ENCODE measurements around the gene ADGRG3. TPM values are rescaled to one million over a fixed set of nuclear protein-coding genes. Genes with fewer than 3 reads are reported as not detected.

Gene ADGRG3
- total and polyA plus RNA-seq, 10 of the 15 experiments (the other 5 are each of a cell fraction or from before 2014, with no cell fraction given), result 0.10 to 0.11 (median 0.10) TPM; not detected in 7

DNA sequence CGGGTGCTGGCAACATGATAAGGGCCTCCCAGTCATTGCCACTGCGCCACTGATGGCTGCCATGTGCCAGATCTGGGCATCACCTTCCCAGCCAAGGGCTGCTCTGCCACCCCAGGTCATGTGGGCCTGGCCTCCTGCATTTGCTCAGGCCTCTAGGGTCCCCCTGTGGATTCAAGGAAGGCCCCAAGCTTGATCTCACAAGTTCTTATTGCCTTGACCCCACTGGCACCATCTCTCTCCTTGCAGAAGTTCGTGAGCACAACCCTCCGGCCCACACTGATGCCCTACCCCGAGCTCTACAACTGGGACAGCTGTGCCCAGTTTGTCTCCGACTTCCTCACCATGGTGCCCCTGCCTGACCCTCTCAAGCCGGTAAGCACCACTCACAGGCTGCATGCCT is 31.8 kb downstream of the ADGRG3 start:
- ATAC-seq (no peak), FAIRE-seq (no peak), DNase-seq (ENCODE audit: low read depth, low spot score) (no peak)
- POLR2A ChIA-PET, result no interaction called here
- H3K79me2 ChIP-seq (ENCODE audit: control insufficient read depth, insufficient read depth, low read length), result no peaks in the 10 kb centered on the region
- no peaks in the 10 kb centered on the region for H4K20me1 ChIP-seq (ENCODE audit: control insufficient read depth, insufficient read depth)
- no peak overlapping the region for H3K9ac ChIP-seq (ENCODE audit: control insufficient read depth, insufficient read depth, low read length)
- intact Hi-C loops (cut with micrococcal nuclease; ENCODE audit: unreplicated experiment) (no loop called here), in situ Hi-C loops (cut with MboI) (no loop called here)
- TF ChIP-seq RAD51 (IDR thresholded peaks at IDR 0.05) (no peak), RAD21 (IDR thresholded peaks at IDR 0.05; ENCODE audit: insufficient read depth, low read depth, low read length) (no peak), TCF7 (IDR thresholded peaks at IDR 0.05; ENCODE audit: borderline replicate concordance) (no peak), YY1 (IDR thresholded peaks at IDR 0.05; ENCODE audit: low read depth, low read length) (no peak), SPI1 (IDR thresholded peaks at IDR 0.05; ENCODE audit: borderline replicate concordance, insufficient read depth, low read depth, low read length) (no peak), ZNF384 (IDR thresholded peaks at IDR 0.05; ENCODE audit: borderline replicate concordance, low read depth, low read length) (no peak), ZNF207 (IDR thresholded peaks at IDR 0.05; ENCODE audit: borderline replicate concordance) (no peak), SREBF1 (IDR thresholded peaks at IDR 0.05; ENCODE audit: low read length) (no peak), KAT2A (conservative IDR thresholded peaks at IDR 0.05; ENCODE audit: control insufficient read depth, low read depth, low read length) (no peak), ZSCAN29 (IDR thresholded peaks at IDR 0.05) (no peak), RELA (IDR thresholded peaks at IDR 0.05; ENCODE audit: borderline replicate concordance, partially characterized antibody) (no peak), ZNF24 (IDR thresholded peaks at IDR 0.05) (no peak)
- TF ChIP-seq, protein P1, sequence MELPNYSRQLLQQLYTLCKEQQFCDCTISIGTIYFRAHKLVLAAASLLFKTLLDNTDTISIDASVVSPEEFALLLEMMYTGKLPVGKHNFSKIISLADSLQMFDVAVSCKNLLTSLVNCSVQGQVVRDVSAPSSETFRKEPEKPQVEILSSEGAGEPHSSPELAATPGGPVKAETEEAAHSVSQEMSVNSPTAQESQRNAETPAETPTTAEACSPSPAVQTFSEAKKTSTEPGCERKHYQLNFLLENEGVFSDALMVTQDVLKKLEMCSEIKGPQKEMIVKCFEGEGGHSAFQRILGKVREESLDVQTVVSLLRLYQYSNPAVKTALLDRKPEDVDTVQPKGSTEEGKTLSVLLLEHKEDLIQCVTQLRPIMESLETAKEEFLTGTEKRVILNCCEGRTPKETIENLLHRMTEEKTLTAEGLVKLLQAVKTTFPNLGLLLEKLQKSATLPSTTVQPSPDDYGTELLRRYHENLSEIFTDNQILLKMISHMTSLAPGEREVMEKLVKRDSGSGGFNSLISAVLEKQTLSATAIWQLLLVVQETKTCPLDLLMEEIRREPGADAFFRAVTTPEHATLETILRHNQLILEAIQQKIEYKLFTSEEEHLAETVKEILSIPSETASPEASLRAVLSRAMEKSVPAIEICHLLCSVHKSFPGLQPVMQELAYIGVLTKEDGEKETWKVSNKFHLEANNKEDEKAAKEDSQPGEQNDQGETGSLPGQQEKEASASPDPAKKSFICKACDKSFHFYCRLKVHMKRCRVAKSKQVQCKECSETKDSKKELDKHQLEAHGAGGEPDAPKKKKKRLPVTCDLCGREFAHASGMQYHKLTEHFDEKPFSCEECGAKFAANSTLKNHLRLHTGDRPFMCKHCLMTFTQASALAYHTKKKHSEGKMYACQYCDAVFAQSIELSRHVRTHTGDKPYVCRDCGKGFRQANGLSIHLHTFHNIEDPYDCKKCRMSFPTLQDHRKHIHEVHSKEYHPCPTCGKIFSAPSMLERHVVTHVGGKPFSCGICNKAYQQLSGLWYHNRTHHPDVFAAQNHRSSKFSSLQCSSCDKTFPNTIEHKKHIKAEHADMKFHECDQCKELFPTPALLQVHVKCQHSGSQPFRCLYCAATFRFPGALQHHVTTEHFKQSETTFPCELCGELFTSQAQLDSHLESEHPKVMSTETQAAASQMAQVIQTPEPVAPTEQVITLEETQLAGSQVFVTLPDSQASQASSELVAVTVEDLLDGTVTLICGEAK (IDR thresholded peaks at IDR 0.05; ENCODE audit: borderline replicate concordance), result no peak
- TF ChIP-seq, protein P2, sequence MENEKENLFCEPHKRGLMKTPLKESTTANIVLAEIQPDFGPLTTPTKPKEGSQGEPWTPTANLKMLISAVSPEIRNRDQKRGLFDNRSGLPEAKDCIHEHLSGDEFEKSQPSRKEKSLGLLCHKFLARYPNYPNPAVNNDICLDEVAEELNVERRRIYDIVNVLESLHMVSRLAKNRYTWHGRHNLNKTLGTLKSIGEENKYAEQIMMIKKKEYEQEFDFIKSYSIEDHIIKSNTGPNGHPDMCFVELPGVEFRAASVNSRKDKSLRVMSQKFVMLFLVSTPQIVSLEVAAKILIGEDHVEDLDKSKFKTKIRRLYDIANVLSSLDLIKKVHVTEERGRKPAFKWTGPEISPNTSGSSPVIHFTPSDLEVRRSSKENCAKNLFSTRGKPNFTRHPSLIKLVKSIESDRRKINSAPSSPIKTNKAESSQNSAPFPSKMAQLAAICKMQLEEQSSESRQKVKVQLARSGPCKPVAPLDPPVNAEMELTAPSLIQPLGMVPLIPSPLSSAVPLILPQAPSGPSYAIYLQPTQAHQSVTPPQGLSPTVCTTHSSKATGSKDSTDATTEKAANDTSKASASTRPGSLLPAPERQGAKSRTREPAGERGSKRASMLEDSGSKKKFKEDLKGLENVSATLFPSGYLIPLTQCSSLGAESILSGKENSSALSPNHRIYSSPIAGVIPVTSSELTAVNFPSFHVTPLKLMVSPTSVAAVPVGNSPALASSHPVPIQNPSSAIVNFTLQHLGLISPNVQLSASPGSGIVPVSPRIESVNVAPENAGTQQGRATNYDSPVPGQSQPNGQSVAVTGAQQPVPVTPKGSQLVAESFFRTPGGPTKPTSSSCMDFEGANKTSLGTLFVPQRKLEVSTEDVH (IDR thresholded peaks at IDR 0.05; ENCODE audit: low read depth, partially characterized antibody), result no peak
- SMC1A ChIA-PET (ENCODE audit: uncharacterized antibody, unreplicated experiment), result interaction anchor here (0.9 kb wide), 1 partner anchor 10 kb away, joined by 3 read pairs; no protein-coding TSS in a partner anchor
- no peak overlapping the region for H3K4me3 ChIP-seq
- no peak overlapping the region for H3K4me2 ChIP-seq (ENCODE audit: control insufficient read depth, insufficient read depth)
- H3K9me3 ChIP-seq (replicated peaks; ENCODE audit: control insufficient read depth, insufficient read depth, low read length), result no peaks in the 10 kb centered on the region
- RAD21 ChIA-PET (ENCODE audit: unreplicated experiment), result interaction anchor here (0.8 kb wide), 1 partner anchor 26 kb away, joined by 5 read pairs; no protein-coding TSS in a partner anchor
- H2AFZ ChIP-seq (ENCODE audit: control insufficient read depth, low read depth, low read length), result no peak overlapping the region
- no TSS peak for BruUV-seq (replicated peaks)
- H3K27ac ChIP-seq (ENCODE audit: control insufficient read depth, insufficient read depth), result no peak overlapping the region
- H3K27me3 ChIP-seq (replicated peaks in 1 of 2; ENCODE audit: control insufficient read depth in 2 of 2, insufficient read depth in 2 of 2, low read length in 1 of 2), result no peaks in the 10 kb centered on the region; a peak in 1 of 4 replicates
- 46% methylated on average over 7 of the region's 7 CpGs for WGBS (ENCODE audit: insufficient coverage, insufficient replicate concordance, low lambda C conversion rate, missing lambda C conversion rate)
- CTCF ChIA-PET, result no interaction called here
- no peaks in the 10 kb centered on the region for H3K36me3 ChIP-seq (ENCODE audit: control insufficient read depth in 2 of 2, insufficient read depth in 2 of 2, low read length in 1 of 2)
- H3K4me1 ChIP-seq (ENCODE audit: control insufficient read depth, insufficient read depth, low read length), result no peaks in the 10 kb centered on the region
